ENCODE data around the gene ERICH6.

The ERICH6 gene

DNA sequence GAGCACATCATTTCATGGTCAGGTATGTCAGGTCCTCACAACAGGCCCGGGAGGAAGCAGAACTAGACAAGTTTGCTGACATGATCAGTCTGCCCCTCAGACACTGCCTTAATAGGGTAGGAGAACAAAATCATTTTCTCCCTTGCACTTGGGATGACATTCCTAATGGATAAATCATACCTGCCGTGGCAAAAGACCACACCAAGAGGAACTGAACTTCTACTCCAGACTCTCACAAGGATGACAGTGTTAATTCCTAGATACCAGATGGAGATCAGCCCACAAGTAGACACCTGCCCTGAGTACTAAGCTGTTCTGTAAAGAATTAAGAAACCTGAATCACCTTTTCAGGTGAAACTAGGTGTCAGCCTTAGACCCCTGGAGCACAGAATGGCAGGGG is 39.8 kb upstream of the ERICH6 start:
- no peaks in the 10 kb centered on the region for H3K9me3 ChIP-seq (ENCODE audit: control insufficient read depth, insufficient read depth, low read length)
- no peaks in the 10 kb centered on the region; the same call in 1 of the 2 replicates for H3K79me2 ChIP-seq (ENCODE audit: control insufficient read depth, low read length)
- H3K4me3 ChIP-seq (ENCODE audit: low read length): no peak overlapping the region
- peaks cover 10% of the 10 kb centered on the region; the same call in 1 of the 2 replicates for H4K20me1 ChIP-seq (ENCODE audit: control insufficient read depth, insufficient read depth, low read depth, low read length)
- peaks cover 31% of the 10 kb centered on the region for H3K4me1 ChIP-seq (ENCODE audit: control insufficient read depth, low read length)
- 0 out of 2 replicates have a peak, but pooled peaks cover 2% of the 10 kb centered on the region for H3F3A ChIP-seq (ENCODE audit: control insufficient read depth, insufficient read depth)
- no peak overlapping the region for H3K27ac ChIP-seq (ENCODE audit: low read depth, low read length)
- H3K36me3 ChIP-seq (ENCODE audit: control insufficient read depth, low read length): no peaks in the 10 kb centered on the region
- no peak overlapping the region for H3K4me2 ChIP-seq (ENCODE audit: low read length)
- no peaks in the 10 kb centered on the region for H3K9me2 ChIP-seq (replicated peaks; ENCODE audit: control insufficient read depth, low read length)
- no peak for TF ChIP-seq EZH2phosphoT487 (IDR thresholded peaks at IDR 0.05; ENCODE audit: borderline replicate concordance, low read length)
- TF ChIP-seq, protein P1, sequence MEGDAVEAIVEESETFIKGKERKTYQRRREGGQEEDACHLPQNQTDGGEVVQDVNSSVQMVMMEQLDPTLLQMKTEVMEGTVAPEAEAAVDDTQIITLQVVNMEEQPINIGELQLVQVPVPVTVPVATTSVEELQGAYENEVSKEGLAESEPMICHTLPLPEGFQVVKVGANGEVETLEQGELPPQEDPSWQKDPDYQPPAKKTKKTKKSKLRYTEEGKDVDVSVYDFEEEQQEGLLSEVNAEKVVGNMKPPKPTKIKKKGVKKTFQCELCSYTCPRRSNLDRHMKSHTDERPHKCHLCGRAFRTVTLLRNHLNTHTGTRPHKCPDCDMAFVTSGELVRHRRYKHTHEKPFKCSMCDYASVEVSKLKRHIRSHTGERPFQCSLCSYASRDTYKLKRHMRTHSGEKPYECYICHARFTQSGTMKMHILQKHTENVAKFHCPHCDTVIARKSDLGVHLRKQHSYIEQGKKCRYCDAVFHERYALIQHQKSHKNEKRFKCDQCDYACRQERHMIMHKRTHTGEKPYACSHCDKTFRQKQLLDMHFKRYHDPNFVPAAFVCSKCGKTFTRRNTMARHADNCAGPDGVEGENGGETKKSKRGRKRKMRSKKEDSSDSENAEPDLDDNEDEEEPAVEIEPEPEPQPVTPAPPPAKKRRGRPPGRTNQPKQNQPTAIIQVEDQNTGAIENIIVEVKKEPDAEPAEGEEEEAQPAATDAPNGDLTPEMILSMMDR (IDR thresholded peaks at IDR 0.05; ENCODE audit: low read depth, low read length, poor library complexity, severe bottlenecking): no peak
- peaks cover 8% of the 10 kb centered on the region for H3K27me3 ChIP-seq (ENCODE audit: control insufficient read depth, low read length)

DNA sequence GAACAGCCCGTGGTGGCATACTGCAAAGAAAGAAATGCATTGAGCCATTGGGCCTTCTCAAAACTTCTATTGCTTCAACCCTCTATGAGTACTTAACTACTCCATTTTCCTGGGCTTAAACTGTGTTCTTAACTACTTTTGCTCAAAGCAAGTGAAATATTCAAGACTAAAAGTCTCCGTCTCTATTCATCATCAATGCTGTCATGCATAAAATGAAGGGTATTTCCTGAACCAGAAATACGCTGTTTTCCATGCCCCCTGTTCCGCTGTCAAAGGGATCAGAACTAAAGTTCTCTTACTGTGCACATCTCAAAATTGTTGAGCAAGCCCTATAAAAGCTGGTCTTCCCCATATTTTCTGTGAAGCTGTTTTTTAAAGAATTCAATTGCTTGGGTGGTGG is 39.0 kb upstream of the ERICH6 start:
- H3K4me1 ChIP-seq (ENCODE audit: control insufficient read depth, low read length): peaks cover 36% of the 10 kb centered on the region
- no peak for TF ChIP-seq EZH2phosphoT487 (IDR thresholded peaks at IDR 0.05; ENCODE audit: borderline replicate concordance, low read length)
- TF ChIP-seq, protein P1 (IDR thresholded peaks at IDR 0.05; ENCODE audit: low read depth, low read length, poor library complexity, severe bottlenecking): no peak
- H4K20me1 ChIP-seq (ENCODE audit: control insufficient read depth, insufficient read depth, low read depth, low read length): peaks cover 18% of the 10 kb centered on the region; the same call in 1 of the 2 replicates
- no peak overlapping the region for H3K4me2 ChIP-seq (ENCODE audit: low read length)
- 0 out of 2 replicates have a peak, but pooled peaks cover 2% of the 10 kb centered on the region for H3F3A ChIP-seq (ENCODE audit: control insufficient read depth, insufficient read depth)
- no peaks in the 10 kb centered on the region; the same call in 1 of the 2 replicates for H3K79me2 ChIP-seq (ENCODE audit: control insufficient read depth, low read length)
- no peaks in the 10 kb centered on the region for H3K9me2 ChIP-seq (replicated peaks; ENCODE audit: control insufficient read depth, low read length)
- H3K27ac ChIP-seq (ENCODE audit: low read depth, low read length): no peak overlapping the region
- H3K9me3 ChIP-seq (ENCODE audit: control insufficient read depth, insufficient read depth, low read length): no peaks in the 10 kb centered on the region
- H3K27me3 ChIP-seq (ENCODE audit: control insufficient read depth, low read length): peaks cover 16% of the 10 kb centered on the region
- no peaks in the 10 kb centered on the region for H3K36me3 ChIP-seq (ENCODE audit: control insufficient read depth, low read length)
- no peak overlapping the region for H3K4me3 ChIP-seq (ENCODE audit: low read length)

DNA sequence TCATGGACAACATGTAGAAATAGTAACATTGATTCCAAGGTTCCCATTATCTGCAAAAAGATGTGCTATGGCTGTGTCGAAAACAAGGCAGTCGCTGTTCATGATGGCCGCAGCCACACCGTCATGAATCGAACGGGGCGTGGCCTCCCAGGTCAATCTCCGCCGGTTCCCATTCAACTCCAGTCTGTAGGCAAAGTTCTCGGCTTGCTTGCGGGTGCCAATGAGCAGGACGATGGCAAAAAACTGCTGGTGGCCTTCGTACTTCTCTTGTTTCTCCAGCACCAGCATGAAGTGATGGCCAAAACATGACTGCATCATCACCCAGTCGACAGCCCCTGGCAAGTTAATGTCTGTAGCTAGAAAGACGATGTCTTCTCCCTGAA is 38.4 kb upstream of the ERICH6 start:
- no peaks in the 10 kb centered on the region for H3K9me3 ChIP-seq (ENCODE audit: control insufficient read depth, insufficient read depth, low read length)
- H3K36me3 ChIP-seq (ENCODE audit: control insufficient read depth, low read length): no peaks in the 10 kb centered on the region
- H3K27ac ChIP-seq (ENCODE audit: low read depth, low read length): no peak overlapping the region
- H3K4me2 ChIP-seq (ENCODE audit: low read length): no peak overlapping the region
- peaks cover 36% of the 10 kb centered on the region for H3K4me1 ChIP-seq (ENCODE audit: control insufficient read depth, low read length)
- TF ChIP-seq EZH2phosphoT487 (IDR thresholded peaks at IDR 0.05; ENCODE audit: borderline replicate concordance, low read length): no peak
- TF ChIP-seq, protein P1 (IDR thresholded peaks at IDR 0.05; ENCODE audit: low read depth, low read length, poor library complexity, severe bottlenecking): no peak
- no peaks in the 10 kb centered on the region; the same call in 1 of the 2 replicates for H3K79me2 ChIP-seq (ENCODE audit: control insufficient read depth, low read length)
- H4K20me1 ChIP-seq (ENCODE audit: control insufficient read depth, insufficient read depth, low read depth, low read length): peaks cover 18% of the 10 kb centered on the region; the same call in 1 of the 2 replicates
- H3K27me3 ChIP-seq (ENCODE audit: control insufficient read depth, low read length): peaks cover 22% of the 10 kb centered on the region
- H3K9me2 ChIP-seq (replicated peaks; ENCODE audit: control insufficient read depth, low read length): no peaks in the 10 kb centered on the region
- no peak overlapping the region for H3K4me3 ChIP-seq (ENCODE audit: low read length)
- H3F3A ChIP-seq (ENCODE audit: control insufficient read depth, insufficient read depth): 0 out of 2 replicates have a peak, but pooled peaks cover 2% of the 10 kb centered on the region
